IMR-90 (cell line): ENCODE measurements around the gene FNDC3B. TPM values are rescaled to one million over a fixed set of nuclear protein-coding genes. Genes with fewer than 3 reads are reported as not detected.
A peak's percentile ranks its signal among the peaks of the same experiment; 100 is the strongest.

Experiments
- ATAC-seq: fragments of 200-7000 bp; cut with Tn5 transposase; 2 replicates; pipeline ENCODE4 v1.9.1; 2020; ENCODE audit warnings: low read depth, mild to moderate bottlenecking, moderate library complexity
- BruUV-seq: library from RNA; stranded (reverse); fragments of 400-500 nt; replicated peaks from 2 replicates; lab custom pipeline; 2021; lab: Mats Ljungman, UMichigan
- CTCF ChIA-PET: fragments of 300-600 bp; formaldehyde crosslinking; extraction: SDS; loops from one replicate; lab custom pipeline; 2021; ENCODE audit warnings: antibody characterized with exemption; lab: Yijun Ruan, JAX
- POLR2A ChIA-PET: fragments of 300-600 bp; sonication (Branson Sonifier 250); formaldehyde crosslinking; loops from one replicate; lab custom pipeline; 2022; ENCODE audit warnings: antibody characterized with exemption; ENCODE audit not compliant: unreplicated experiment; lab: Charles Lee
- DNase-seq: peaks from one replicate; pipeline ENCODE4 v3.0.0; 2013
- H2AFZ ChIP-seq: replicated peaks from 2 replicates; pipeline ENCODE3; 2013; ENCODE audit warnings: low read length, mild to moderate bottlenecking; ENCODE audit not compliant: poor library complexity
- H2AK5ac ChIP-seq: 2 replicates; pipeline ENCODE4 v1.6.1; 2013; ENCODE audit warnings: low read depth, low read length, inconsistent platforms
- H2AK9ac ChIP-seq: replicated peaks from 2 replicates; pipeline ENCODE3; 2013; ENCODE audit warnings: mild to moderate bottlenecking, low read depth, low read length, moderate library complexity; ENCODE audit not compliant: poor library complexity
- H2BK120ac ChIP-seq: 2 replicates; pipeline ENCODE4 v1.6.1; 2013; ENCODE audit warnings: low read depth, low read length, inconsistent platforms
- H2BK15ac ChIP-seq: 3 replicates; pipeline ENCODE4 v1.6.1; 2013; ENCODE audit warnings: low read depth, low read length, inconsistent platforms
- H2BK20ac ChIP-seq: 2 replicates; pipeline ENCODE4 v1.6.1; 2013; ENCODE audit warnings: low read depth, mild to moderate bottlenecking, inconsistent platforms, low read length, moderate library complexity
- H2BK5ac ChIP-seq: 2 replicates; pipeline ENCODE4 v1.6.1; 2013; ENCODE audit warnings: mild to moderate bottlenecking, low read depth, low read length, inconsistent platforms; ENCODE audit not compliant: poor library complexity, severe bottlenecking
- H3K14ac ChIP-seq: replicated peaks from 2 replicates; pipeline ENCODE4 v1.6.1; 2013; ENCODE audit warnings: low read depth, low read length, inconsistent platforms
- H3K18ac ChIP-seq: 2 replicates; pipeline ENCODE4 v1.6.1; 2013; ENCODE audit warnings: low read depth, low read length, control low read depth
- H3K23ac ChIP-seq: 2 replicates; pipeline ENCODE4 v1.6.1; 2013; ENCODE audit warnings: low read depth, low read length, inconsistent platforms
- H3K27ac ChIP-seq: 2 replicates; pipeline ENCODE4 v1.5.1; 2013; ENCODE audit warnings: mild to moderate bottlenecking, control low read depth, low read length; ENCODE audit not compliant: insufficient read depth
- H3K27me3 ChIP-seq: 2 replicates; pipeline ENCODE4 v1.6.1; 2013; ENCODE audit warnings: low read length; ENCODE audit not compliant: control insufficient read depth, insufficient read depth
- H3K36me3 ChIP-seq: 2 replicates; pipeline ENCODE4 v1.6.1; 2013; ENCODE audit warnings: low read length, mixed read lengths; ENCODE audit not compliant: control insufficient read depth, insufficient read depth
- H3K4ac ChIP-seq: 2 replicates; pipeline ENCODE4 v1.6.1; 2013; ENCODE audit warnings: low read depth, low read length, inconsistent platforms
- H3K4me1 ChIP-seq: 2 replicates; pipeline ENCODE4 v1.6.1; 2013; ENCODE audit warnings: low read length, mixed read lengths; ENCODE audit not compliant: control insufficient read depth, insufficient read depth
- H3K4me2 ChIP-seq: 2 replicates; pipeline ENCODE4 v1.6.1; 2013; ENCODE audit warnings: low read depth, mild to moderate bottlenecking, control low read depth, low read length, moderate library complexity
- H3K4me3 ChIP-seq: 2 replicates; pipeline ENCODE4 v1.5.1; 2013; ENCODE audit warnings: low read depth, mild to moderate bottlenecking, control low read depth, low read length, moderate library complexity; ENCODE audit not compliant: insufficient read depth
- H3K56ac ChIP-seq: 2 replicates; pipeline ENCODE4 v1.6.1; 2013; ENCODE audit warnings: low read length, inconsistent platforms; ENCODE audit not compliant: insufficient read depth; ENCODE audit errors: extremely low read depth
- H3K79me1 ChIP-seq, 2 experiments: 2 replicates each; pipeline ENCODE4 v1.6.1; 2013; ENCODE audit warnings: low read length in 2 of 2, inconsistent platforms in 1 of 2, low read depth in 1 of 2
- H3K9ac ChIP-seq: 2 replicates; pipeline ENCODE4 v1.6.1; 2013; ENCODE audit warnings: low read depth, low read length, control low read depth
- H3K9me1 ChIP-seq: 2 replicates; pipeline ENCODE4 v1.6.1; 2013; ENCODE audit warnings: low read length, inconsistent platforms; ENCODE audit not compliant: insufficient read depth
- H3K9me3 ChIP-seq: 2 replicates; pipeline ENCODE4 v1.6.1; 2013; ENCODE audit warnings: low read length; ENCODE audit not compliant: control insufficient read depth, insufficient read depth
- H4K20me1 ChIP-seq: 2 replicates; pipeline ENCODE4 v1.6.1; 2013; ENCODE audit warnings: low read length, inconsistent platforms; ENCODE audit not compliant: insufficient read depth
- H4K5ac ChIP-seq: 2 replicates; pipeline ENCODE4 v1.6.1; 2013; ENCODE audit warnings: mild to moderate bottlenecking, low read depth, low read length, control low read depth
- H4K8ac ChIP-seq, 2 experiments: 2 replicates each; pipeline ENCODE4 v1.6.1; 2013; ENCODE audit warnings: low read depth in 2 of 2, low read length in 2 of 2, control low read depth in 1 of 2, inconsistent platforms in 1 of 2
- H4K91ac ChIP-seq: 2 replicates; pipeline ENCODE4 v1.6.1; 2013; ENCODE audit warnings: low read depth, low read length, inconsistent platforms; ENCODE audit not compliant: insufficient read depth
- CEBPB ChIP-seq: IDR thresholded peaks from 2 replicates; pipeline ENCODE4 v1.6.1; 2012; ENCODE audit warnings: low read depth, low read length, improper control_type of control experiment
- CHD1 ChIP-seq: IDR thresholded peaks from 2 replicates; pipeline ENCODE4 v1.6.1; 2012; ENCODE audit warnings: low read depth, low read length, improper control_type of control experiment
- CTCF ChIP-seq: conservative IDR thresholded peaks from 2 replicates; pipeline ENCODE4 v1.5.1; 2012; ENCODE audit warnings: mild to moderate bottlenecking, low read depth, low read length, improper control_type of control experiment
- ELK1 ChIP-seq: fragments of 150-350 bp; IDR thresholded peaks from 2 replicates; pipeline ENCODE4 v1.6.1; 2016; ENCODE audit warnings: low read depth, mild to moderate bottlenecking, low read length, moderate library complexity, borderline replicate concordance
- FOS ChIP-seq: fragments of 150-350 bp; IDR thresholded peaks from 2 replicates; pipeline ENCODE4 v1.6.1; 2016; ENCODE audit warnings: low read depth, low read length
- MAFK ChIP-seq: IDR thresholded peaks from 2 replicates; pipeline ENCODE4 v1.6.1; 2012; ENCODE audit warnings: low read depth, low read length, improper control_type of control experiment
- MXI1 ChIP-seq: IDR thresholded peaks from 2 replicates; pipeline ENCODE4 v1.6.1; 2012; ENCODE audit warnings: low read depth, mild to moderate bottlenecking, low read length, moderate library complexity, borderline replicate concordance
- NFE2L2 ChIP-seq: fragments of 150-350 bp; IDR thresholded peaks from 2 replicates; pipeline ENCODE4 v1.6.1; 2016; ENCODE audit warnings: low read depth, mild to moderate bottlenecking, low read length
- RFX5 ChIP-seq: IDR thresholded peaks from 2 replicates; pipeline ENCODE4 v1.8.0; 2012; ENCODE audit warnings: low read depth, mild to moderate bottlenecking, low read length, moderate library complexity
- USF2 ChIP-seq: fragments of 150-350 bp; IDR thresholded peaks from 2 replicates; pipeline ENCODE4 v1.6.1; 2017; ENCODE audit warnings: mild to moderate bottlenecking, antibody characterized with exemption, low read length, low read depth
- WGBS, 2 experiments: methylation state at CpG; one replicate each; pipeline versions ENCODE4 v1.1.5 to v1.1.7; 2013; ENCODE audit warnings: missing lambda C conversion rate in 2 of 2; ENCODE audit not compliant: insufficient read length in 1 of 2; ENCODE audit errors: extremely low coverage in 2 of 2; 5-methylcytosine and 5-hydroxymethylcytosine counted together
- dilution Hi-C: fragments of 300-500 bp; cut with HindIII; formaldehyde crosslinking; loops from one replicate; pipeline ENCODE4 v1.14.3; 2018; ENCODE audit warnings: low sequenced_read_pairs; ENCODE audit not compliant: unreplicated experiment
- in situ Hi-C: fragments of 300-500 bp; cut with MboI; formaldehyde crosslinking; loops from 3 replicates; pipeline ENCODE4 v1.14.3; 2019; ENCODE audit warnings: low sequenced_read_pairs, inconsistent platforms, mixed read lengths
- intact Hi-C: fragments of 100-400 bp; cut with micrococcal nuclease; formaldehyde crosslinking; loops from 2 replicates; pipeline ENCODE4 v1.10.0; 2022
- polyA plus RNA-seq, 3 experiments: library from polyadenylated mRNA; depleted of rRNA; stranded (reverse); fragments of >200 nt; gene quantifications; 2 replicates each; pipeline ENCODE4 v1.2.3, GENCODE V29; 2012; ENCODE audit warnings: low replicate concordance in 1 of 3
- total RNA-seq: library from RNA; depleted of rRNA; stranded (reverse); fragments of >200 nt; gene quantifications from 2 replicates; pipeline ENCODE4 v1.2.3, GENCODE V29; 2012

FNDC3B gene
- total and polyA plus RNA-seq, 2 of the 4 experiments (the other 2 are of a cell fraction), result 23.9 to 150 TPM

- no peak overlapping the region for H3K27ac ChIP-seq
- POLR2A ChIA-PET, result no interaction called here
- no peak for ATAC-seq
- H2AK5ac ChIP-seq, result no peak overlapping the region
- no peaks in the 10 kb centered on the region for H3K9me3 ChIP-seq
- no peak overlapping the region for H2BK20ac ChIP-seq
- no peak overlapping the region; the same call in 1 of the 2 replicates for H3K4me2 ChIP-seq
- intact Hi-C loops, result no loop called here
- H3K36me3 ChIP-seq, result peaks cover 33% of the 10 kb centered on the region
- no peak overlapping the region for H4K8ac ChIP-seq
- H3K23ac ChIP-seq, result no peak overlapping the region; the same call in 1 of the 2 replicates
- no peak overlapping the region for H3K56ac ChIP-seq
- peaks cover 8 to 66% of the 10 kb centered on the region in 2 experiments for H3K79me1 ChIP-seq
- peaks cover 32% of the 10 kb centered on the region for H3K9me1 ChIP-seq
- no peak for DNase-seq
- H2AFZ ChIP-seq, result no peak overlapping the region
- H3K27me3 ChIP-seq, result no peaks in the 10 kb centered on the region
- dilution Hi-C loops, result no loop called here
- H4K91ac ChIP-seq, result no peak overlapping the region
- no peak overlapping the region for H2BK15ac ChIP-seq
- WGBS, 2 experiments, result no CpG with 5 or more reads among the region's 2 CpGs
- no peak overlapping the region for H2BK120ac ChIP-seq
- no peak overlapping the region for H3K18ac ChIP-seq
- peaks cover 19% of the 10 kb centered on the region; the same call in 1 of the 2 replicates for H4K20me1 ChIP-seq
- H3K4me3 ChIP-seq, result no peak overlapping the region
- H3K9ac ChIP-seq, result no peak overlapping the region
- H2BK5ac ChIP-seq, result peak overlapping the region; percentile 66
- H3K4ac ChIP-seq, result no peak overlapping the region
- no peak for TF ChIP-seq USF2
- no peak for TF ChIP-seq ELK1
- no peak for TF ChIP-seq RFX5
- no peak for TF ChIP-seq FOS
- TF ChIP-seq CEBPB, result no peak
- TF ChIP-seq CHD1, result no peak
- no peak for TF ChIP-seq CTCF
- TF ChIP-seq NFE2L2, result no peak
- no peak for TF ChIP-seq MAFK
- no peak for TF ChIP-seq MXI1
- in situ Hi-C loops, result no loop called here
- CTCF ChIA-PET, result no interaction called here
- 0 out of 2 replicates have a peak overlapping the region, but pooled peaks have one; percentile 20 for H3K14ac ChIP-seq
- BruUV-seq, result no TSS peak
- peaks cover 16% of the 10 kb centered on the region for H3K4me1 ChIP-seq
- no peak overlapping the region for H2AK9ac ChIP-seq
- H4K5ac ChIP-seq, result no peak overlapping the region
Observed at GRCh38 chr3:172305974-172306373, 266.6 kb downstream of the FNDC3B start.
